ENCODE data around the gene ZNF236. TPM values are rescaled to one million over a fixed set of nuclear protein-coding genes. Genes with fewer than 3 reads are reported as not detected.

The ZNF236 gene
- total RNA-seq, 2 experiments from 2014 or later: 25.7 to 27.9 TPM

DNA sequence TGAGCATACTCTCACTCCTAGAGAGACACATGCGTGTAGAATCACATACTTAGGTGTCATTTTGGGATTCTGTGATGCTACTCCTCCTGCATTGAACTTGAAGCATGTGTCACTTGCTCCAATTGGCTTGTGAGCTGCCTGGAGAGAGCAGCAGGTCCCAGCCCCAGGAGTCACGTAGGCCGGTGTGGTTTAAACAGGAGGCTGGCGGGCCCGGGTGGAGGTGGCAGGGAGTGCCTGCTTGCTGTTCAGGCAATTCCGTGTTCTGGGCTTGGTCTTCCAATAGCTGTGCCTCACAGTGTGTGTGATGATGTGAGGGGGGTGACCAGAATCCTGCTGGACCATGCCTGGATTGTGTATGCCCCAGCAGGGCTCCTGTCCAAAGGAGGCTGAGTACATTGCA is 51.0 kb downstream of the ZNF236 start:
- H3K4me1 Mint-ChIP-seq (ENCODE audit: low read depth): peaks cover 13% of the 10 kb centered on the region
- ATAC-seq (ENCODE audit: poor library complexity): no peak
- POLR2A ChIA-PET: no interaction called here
- no peak for DNase-seq
- no peaks in the 10 kb centered on the region for H3K27me3 ChIP-seq (ENCODE audit: control insufficient read depth in 1 of 2, insufficient read depth in 2 of 2, low read length in 2 of 2)
- peaks cover 75% of the 10 kb centered on the region for H3K36me3 Mint-ChIP-seq (ENCODE audit: low read depth)
- TF ChIP-seq, protein P1, sequence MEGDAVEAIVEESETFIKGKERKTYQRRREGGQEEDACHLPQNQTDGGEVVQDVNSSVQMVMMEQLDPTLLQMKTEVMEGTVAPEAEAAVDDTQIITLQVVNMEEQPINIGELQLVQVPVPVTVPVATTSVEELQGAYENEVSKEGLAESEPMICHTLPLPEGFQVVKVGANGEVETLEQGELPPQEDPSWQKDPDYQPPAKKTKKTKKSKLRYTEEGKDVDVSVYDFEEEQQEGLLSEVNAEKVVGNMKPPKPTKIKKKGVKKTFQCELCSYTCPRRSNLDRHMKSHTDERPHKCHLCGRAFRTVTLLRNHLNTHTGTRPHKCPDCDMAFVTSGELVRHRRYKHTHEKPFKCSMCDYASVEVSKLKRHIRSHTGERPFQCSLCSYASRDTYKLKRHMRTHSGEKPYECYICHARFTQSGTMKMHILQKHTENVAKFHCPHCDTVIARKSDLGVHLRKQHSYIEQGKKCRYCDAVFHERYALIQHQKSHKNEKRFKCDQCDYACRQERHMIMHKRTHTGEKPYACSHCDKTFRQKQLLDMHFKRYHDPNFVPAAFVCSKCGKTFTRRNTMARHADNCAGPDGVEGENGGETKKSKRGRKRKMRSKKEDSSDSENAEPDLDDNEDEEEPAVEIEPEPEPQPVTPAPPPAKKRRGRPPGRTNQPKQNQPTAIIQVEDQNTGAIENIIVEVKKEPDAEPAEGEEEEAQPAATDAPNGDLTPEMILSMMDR (IDR thresholded peaks at IDR 0.05): no peak
- no peak overlapping the region for H3K4me3 ChIP-seq (ENCODE audit: low read length)
- H3K4me3 Mint-ChIP-seq: no peak overlapping the region
- CTCF ChIA-PET: interaction anchor here (0.6 to 1.6 kb wide), 2 partner anchors 11 to 268 kb away, joined by 3 read pairs; no protein-coding TSS in a partner anchor
- H3K27ac ChIP-seq (ENCODE audit: low read depth in 1 of 2, low read length in 2 of 2): no peak overlapping the region
- intact Hi-C loops (cut with DNase I, micrococcal nuclease): no loop called here
- peaks cover 28% of the 10 kb centered on the region for H3K36me3 ChIP-seq (ENCODE audit: insufficient read depth, low read length)
- H3K9me3 ChIP-seq (ENCODE audit: control insufficient read depth in 1 of 2, insufficient read depth in 1 of 2, low read length in 2 of 2): no peaks in the 10 kb centered on the region
- no peaks in the 10 kb centered on the region for H3K27me3 Mint-ChIP-seq
- H3K4me1 ChIP-seq (ENCODE audit: insufficient read depth, low read length): peaks cover 4% of the 10 kb centered on the region
- no peak overlapping the region for H3K27ac Mint-ChIP-seq
- H3K9me3 Mint-ChIP-seq: no peaks in the 10 kb centered on the region

DNA sequence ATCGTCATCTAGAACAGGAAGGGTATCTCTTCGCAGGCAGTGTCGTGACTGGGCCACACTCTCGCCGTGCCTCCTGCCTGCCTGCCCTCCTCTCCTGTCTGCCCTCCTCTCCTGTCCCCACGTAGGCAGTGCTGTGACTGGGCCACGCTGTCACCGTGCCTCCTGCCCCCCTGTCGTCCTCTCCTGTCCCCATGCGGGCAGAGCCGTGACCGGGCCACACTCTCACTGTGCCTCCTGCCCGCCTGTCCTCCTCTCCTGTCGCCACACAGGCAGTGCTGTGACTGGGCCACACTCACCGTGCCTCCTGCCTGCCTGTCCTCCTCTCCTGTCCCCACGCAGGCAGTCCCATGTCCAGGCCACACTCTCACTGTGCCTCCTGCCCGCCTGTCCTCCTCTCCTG is 51.4 kb downstream of the ZNF236 start:
- ChIA-PET CTCF (interaction anchor here (1.6 kb wide), 1 partner anchor 10 kb away, joined by 3 read pairs; no protein-coding TSS in a partner anchor), POLR2A (no interaction called here)
- DNase-seq: no peak
- Histone ChIP-seq H3K9me3 (ENCODE audit: control insufficient read depth in 1 of 2, insufficient read depth in 1 of 2, low read length in 2 of 2) (no peaks in the 10 kb centered on the region), H3K36me3 (ENCODE audit: insufficient read depth, low read length) (peaks cover 26% of the 10 kb centered on the region), H3K27ac (ENCODE audit: low read depth in 1 of 2, low read length in 2 of 2) (no peak overlapping the region), H3K4me1 (ENCODE audit: insufficient read depth, low read length) (peaks cover 4% of the 10 kb centered on the region), H3K4me3 (ENCODE audit: low read length) (no peak overlapping the region), H3K27me3 (ENCODE audit: control insufficient read depth in 1 of 2, insufficient read depth in 2 of 2, low read length in 2 of 2) (no peaks in the 10 kb centered on the region)
- Mint-ChIP-seq H3K4me3 (no peak overlapping the region), H3K36me3 (ENCODE audit: low read depth) (peaks cover 75% of the 10 kb centered on the region), H3K4me1 (ENCODE audit: low read depth) (peaks cover 13% of the 10 kb centered on the region), H3K27ac (no peak overlapping the region), H3K9me3 (no peaks in the 10 kb centered on the region), H3K27me3 (no peaks in the 10 kb centered on the region)
- intact Hi-C loops (cut with DNase I, micrococcal nuclease): no loop called here
- ATAC-seq (ENCODE audit: poor library complexity): no peak
- TF ChIP-seq, protein P1 (IDR thresholded peaks at IDR 0.05): no peak

DNA sequence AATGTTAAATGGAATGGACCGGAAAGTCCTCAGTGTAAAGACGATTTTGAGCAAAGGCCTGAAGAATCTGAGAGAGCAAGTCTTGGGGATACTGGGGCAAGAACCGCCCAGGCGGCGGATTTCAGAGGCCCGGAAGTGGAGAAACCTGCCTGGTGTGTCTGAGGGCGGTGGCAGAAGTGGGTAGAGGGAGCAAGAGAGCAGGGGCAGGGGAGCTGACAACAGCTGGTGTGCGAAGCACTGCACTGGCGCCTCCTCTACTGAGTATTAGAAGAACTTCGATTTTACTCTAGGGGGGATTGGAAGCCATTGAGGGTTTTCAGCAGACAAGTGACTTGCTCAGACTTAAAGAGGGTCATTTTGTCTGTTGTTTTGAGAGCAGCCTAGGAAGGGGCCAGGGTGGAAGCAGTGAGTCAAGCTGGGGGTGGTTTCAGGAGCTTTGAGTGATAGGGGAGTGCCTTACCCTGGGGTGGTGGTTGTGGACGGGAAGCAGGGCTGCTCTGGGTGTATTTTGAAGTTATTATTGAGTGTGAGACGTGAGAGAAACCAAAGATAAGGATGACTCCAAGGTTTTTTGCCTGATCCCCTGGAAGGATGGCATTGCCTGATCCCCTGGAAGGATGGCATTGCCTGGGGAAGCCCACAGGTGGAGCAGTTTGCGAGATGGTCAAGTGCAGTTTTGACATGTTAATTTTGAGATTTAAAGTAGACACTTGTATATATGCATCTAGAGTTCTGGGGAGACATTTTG is 52.5 kb downstream of the ZNF236 start:
- Mint-ChIP-seq H3K27me3 (no peaks in the 10 kb centered on the region), H3K27ac (peak overlapping the region; percentile 60), H3K4me3 (peak overlapping the region; percentile 64), H3K4me1 (ENCODE audit: low read depth) (peaks cover 13% of the 10 kb centered on the region), H3K36me3 (ENCODE audit: low read depth) (peaks cover 74% of the 10 kb centered on the region), H3K9me3 (no peaks in the 10 kb centered on the region)
- ChIA-PET CTCF (interaction anchor here (0.7 to 1.6 kb wide), 2 partner anchors 9 to 71 kb away, joined by 3 read pairs; no protein-coding TSS in a partner anchor), POLR2A (no interaction called here)
- DNase-seq (peak in 9 of 14 experiments; percentile 17 to 63 (median 25)), ATAC-seq (ENCODE audit: poor library complexity) (peak; percentile 82)
- TF ChIP-seq, protein P1 (IDR thresholded peaks at IDR 0.05): no peak
- no peak overlapping the region for H3K4me3 ChIP-seq (ENCODE audit: low read length)
- peaks cover 20% of the 10 kb centered on the region for H3K36me3 ChIP-seq (ENCODE audit: insufficient read depth, low read length)
- no peaks in the 10 kb centered on the region for H3K27me3 ChIP-seq (ENCODE audit: control insufficient read depth in 1 of 2, insufficient read depth in 2 of 2, low read length in 2 of 2)
- no peak overlapping the region for H3K27ac ChIP-seq (ENCODE audit: low read depth in 1 of 2, low read length in 2 of 2)
- H3K9me3 ChIP-seq (ENCODE audit: control insufficient read depth in 1 of 2, insufficient read depth in 1 of 2, low read length in 2 of 2): no peaks in the 10 kb centered on the region
- H3K4me1 ChIP-seq (ENCODE audit: insufficient read depth, low read length): peaks cover 4% of the 10 kb centered on the region
- intact Hi-C loops (cut with DNase I, micrococcal nuclease): loop anchor here (1.0 to 5.0 kb wide), 2 partner anchors 73 to 777 kb away; no protein-coding TSS in a partner anchor
